Measurements from ENCODE around the gene AQP5.

The AQP5 gene

DNA sequence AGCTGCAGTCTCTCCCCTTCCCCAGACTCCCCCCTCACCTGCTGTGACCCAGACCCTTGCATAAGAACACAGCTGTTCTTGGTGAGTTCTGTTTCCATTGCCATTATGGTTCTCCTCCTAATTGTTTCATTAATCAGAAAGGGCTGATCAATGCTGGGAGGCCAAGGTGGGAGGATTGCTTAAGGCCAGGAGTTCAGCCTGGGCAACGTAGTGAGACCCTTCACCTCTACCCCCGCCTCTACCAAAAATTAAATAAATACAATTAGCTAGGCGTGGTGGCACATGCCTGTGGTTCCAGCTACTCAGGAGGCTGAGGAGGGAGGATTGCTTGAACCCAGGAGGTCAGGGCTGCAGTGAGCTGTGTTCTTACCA lies 40.8 kb upstream of the AQP5 start:
- TF ChIP-seq, protein P1, sequence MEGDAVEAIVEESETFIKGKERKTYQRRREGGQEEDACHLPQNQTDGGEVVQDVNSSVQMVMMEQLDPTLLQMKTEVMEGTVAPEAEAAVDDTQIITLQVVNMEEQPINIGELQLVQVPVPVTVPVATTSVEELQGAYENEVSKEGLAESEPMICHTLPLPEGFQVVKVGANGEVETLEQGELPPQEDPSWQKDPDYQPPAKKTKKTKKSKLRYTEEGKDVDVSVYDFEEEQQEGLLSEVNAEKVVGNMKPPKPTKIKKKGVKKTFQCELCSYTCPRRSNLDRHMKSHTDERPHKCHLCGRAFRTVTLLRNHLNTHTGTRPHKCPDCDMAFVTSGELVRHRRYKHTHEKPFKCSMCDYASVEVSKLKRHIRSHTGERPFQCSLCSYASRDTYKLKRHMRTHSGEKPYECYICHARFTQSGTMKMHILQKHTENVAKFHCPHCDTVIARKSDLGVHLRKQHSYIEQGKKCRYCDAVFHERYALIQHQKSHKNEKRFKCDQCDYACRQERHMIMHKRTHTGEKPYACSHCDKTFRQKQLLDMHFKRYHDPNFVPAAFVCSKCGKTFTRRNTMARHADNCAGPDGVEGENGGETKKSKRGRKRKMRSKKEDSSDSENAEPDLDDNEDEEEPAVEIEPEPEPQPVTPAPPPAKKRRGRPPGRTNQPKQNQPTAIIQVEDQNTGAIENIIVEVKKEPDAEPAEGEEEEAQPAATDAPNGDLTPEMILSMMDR (IDR thresholded peaks at IDR 0.05; ENCODE audit: low read depth, low read length), result no peak
- no peak overlapping the region for H3K4me3 ChIP-seq (ENCODE audit: low read depth, low read length)

GRCh38 chr12:49921299-49921698 lies 40.4 kb upstream of the AQP5 start:
- H3K4me3 ChIP-seq (ENCODE audit: low read depth, low read length), result no peak overlapping the region
- TF ChIP-seq, protein P1 (IDR thresholded peaks at IDR 0.05; ENCODE audit: low read depth, low read length), result no peak

DNA sequence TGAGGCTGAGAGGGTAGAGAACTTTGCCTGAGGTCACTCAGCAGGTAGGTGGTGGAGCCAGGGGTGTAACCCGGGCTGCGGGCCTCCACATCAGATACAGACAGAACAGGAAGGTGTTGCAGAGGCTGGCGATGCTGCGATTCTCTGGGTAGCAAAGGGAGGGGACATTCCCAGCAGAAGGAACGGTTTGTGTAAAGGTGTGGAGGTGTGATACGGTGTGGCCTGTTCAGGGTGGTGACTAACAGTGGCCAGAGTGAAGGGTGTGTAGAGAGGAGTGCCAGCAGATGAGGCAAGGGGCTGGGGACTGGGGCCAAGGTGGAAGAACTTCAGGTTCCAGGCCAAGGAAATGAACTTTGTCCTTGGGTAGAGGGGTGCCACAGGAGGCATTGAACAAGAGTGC lies 39.7 kb upstream of the AQP5 start:
- TF ChIP-seq, protein P1 (IDR thresholded peaks at IDR 0.05; ENCODE audit: low read depth, low read length), result no peak
- H3K4me3 ChIP-seq (ENCODE audit: low read depth, low read length), result no peak overlapping the region

- TF ChIP-seq, protein P1 (IDR thresholded peaks at IDR 0.05; ENCODE audit: low read depth, low read length), result no peak
- H3K4me3 ChIP-seq (ENCODE audit: low read depth, low read length), result no peak overlapping the region
Observed at GRCh38 chr12:49922349-49923034, 39.2 kb upstream of the AQP5 start.

DNA sequence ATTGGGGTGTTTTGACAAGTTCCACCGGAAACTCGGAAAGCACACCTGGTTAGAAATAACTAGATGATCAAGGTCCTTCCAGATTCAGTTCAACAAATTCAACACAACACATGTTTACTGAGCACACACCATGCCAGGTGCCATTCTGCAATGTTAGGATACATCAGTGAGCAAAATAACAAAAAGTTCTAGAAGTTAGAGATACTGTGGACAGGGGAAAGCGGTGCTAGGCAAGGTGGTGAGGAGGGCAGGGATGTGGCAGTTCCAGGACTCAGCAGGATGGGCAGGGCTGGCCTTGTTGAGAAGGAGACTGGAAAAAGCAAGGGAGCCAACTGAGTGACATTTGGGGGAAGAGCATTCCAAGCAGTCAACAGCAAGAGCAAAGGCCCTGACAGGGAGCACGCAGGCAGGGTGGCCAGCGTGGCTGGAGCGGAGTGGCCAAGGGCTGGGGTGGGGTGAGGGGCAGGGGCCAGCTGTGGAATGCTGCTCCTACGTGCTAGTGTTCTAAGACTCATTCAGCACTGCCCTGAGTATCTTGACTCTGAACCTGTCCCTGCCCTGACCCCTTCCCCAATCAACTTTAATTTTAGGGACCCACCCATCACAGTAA lies 38.5 kb upstream of the AQP5 start:
- TF ChIP-seq, protein P1 (IDR thresholded peaks at IDR 0.05; ENCODE audit: low read depth, low read length), result no peak
- H3K4me3 ChIP-seq (ENCODE audit: low read depth, low read length), result no peak overlapping the region

DNA sequence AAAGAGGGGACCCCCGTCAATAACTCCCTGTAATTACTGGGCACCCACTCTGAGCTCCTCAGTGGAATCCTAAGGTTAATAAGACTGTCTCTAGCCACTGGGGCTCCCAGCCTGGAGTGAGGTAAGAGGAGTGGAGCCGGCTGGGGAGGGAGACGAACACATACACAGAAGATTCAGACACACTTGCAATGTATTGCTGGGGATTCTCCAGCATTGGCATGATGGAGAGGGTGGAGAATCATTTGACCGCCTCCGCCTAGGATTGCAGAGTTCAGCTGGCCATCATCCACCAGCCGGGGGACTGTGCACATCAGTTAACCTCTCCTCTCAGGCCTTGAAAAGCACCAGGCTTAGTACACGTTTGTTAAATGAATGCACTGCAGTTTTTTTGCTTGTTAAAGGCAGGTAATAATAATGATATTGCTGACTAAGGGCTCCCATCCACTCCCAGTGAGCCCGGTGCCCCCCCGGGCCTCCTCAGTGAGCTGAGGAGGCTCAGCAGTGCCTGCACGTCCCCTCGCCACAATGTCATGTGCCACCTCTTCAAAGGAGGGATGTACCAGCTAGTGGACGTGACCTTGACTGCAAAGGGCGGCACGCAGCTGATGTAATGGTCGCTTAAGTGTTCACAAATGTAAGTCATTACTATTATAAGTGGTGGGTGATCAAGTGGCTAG lies 37.7 kb upstream of the AQP5 start:
- TF ChIP-seq, protein P1 (IDR thresholded peaks at IDR 0.05; ENCODE audit: low read depth, low read length), result no peak
- no peak overlapping the region for H3K4me3 ChIP-seq (ENCODE audit: low read depth, low read length)

DNA sequence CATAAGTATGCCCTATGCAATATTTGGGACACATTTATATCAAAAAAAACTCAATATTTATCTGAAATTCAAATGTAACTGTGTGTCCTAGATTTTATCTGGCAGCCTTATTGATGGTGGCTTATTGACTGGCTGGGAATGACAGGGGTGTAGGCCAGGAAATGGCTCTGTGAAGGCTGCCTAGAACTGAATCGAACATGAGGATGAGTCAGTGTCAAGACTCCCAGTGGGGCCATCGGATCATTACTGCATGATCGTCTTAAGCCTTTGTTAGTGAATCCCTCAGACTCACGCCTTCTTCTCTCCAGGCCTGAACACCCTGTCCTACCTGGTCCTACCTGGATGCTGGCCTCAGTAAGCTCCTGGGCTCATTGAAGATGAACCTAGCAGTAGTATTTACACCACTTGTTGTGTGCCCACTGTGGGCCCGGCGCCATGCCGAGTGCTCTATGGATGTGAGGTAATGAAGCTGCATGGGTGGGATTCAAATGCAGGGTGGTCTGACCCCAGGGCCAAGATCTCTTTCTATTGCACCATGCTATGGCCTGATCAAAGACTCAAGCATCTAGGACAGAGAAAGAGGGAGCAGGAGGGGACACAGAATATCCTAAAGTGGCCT lies 36.9 kb upstream of the AQP5 start:
- H3K4me3 ChIP-seq (ENCODE audit: low read depth, low read length), result no peak overlapping the region
- TF ChIP-seq, protein P1 (IDR thresholded peaks at IDR 0.05; ENCODE audit: low read depth, low read length), result no peak
